Adrenal gland (tissue), 12 donors: ENCODE data around the gene FOXB1. TPM values are rescaled to one million over a fixed set of nuclear protein-coding genes. Genes with fewer than 3 reads are reported as not detected.

Experiments used
- DNase-seq, 7 donors: peaks; one replicate each; pipeline ENCODE4 v3.0.0-alpha.2; 2019 to 2020
- H3K27ac ChIP-seq, 5 donors: fragments of 200-600 bp; sonication (generic) in 4 of 5; 1 replicate in 3 of 5; 2 replicates in 2 of 5; pipeline versions ENCODE4 v1.5.1 to v1.8.0; 2016 to 2020; ENCODE audit warnings: mild to moderate bottlenecking in 1 of 5
- H3K27me3 ChIP-seq: fragments of 200-600 bp; 2 replicates; pipeline ENCODE4 v1.8.0; 2021
- H3K36me3 ChIP-seq, 2 donors: fragments of 200-600 bp; replicated peaks in 1 of 2; 1 replicate in 1 of 2; 2 replicates in 1 of 2; pipeline versions ENCODE4 v1.5.1 to v1.8.0; 2018 to 2022
- H3K4me1 ChIP-seq, 2 donors: fragments of 200-600 bp; replicated peaks in 1 of 2; 1 replicate in 1 of 2; 2 replicates in 1 of 2; pipeline versions ENCODE4 v1.5.1 to v1.8.0; 2018 to 2021
- H3K4me3 ChIP-seq, 4 donors: fragments of 200-600 bp; sonication (generic) in 3 of 4; one replicate each; pipeline ENCODE4 v1.5.1; 2016 to 2018
- H3K9me3 ChIP-seq, 3 donors: fragments of 200-600 bp; sonication (generic) in 1 of 3; replicated peaks in 1 of 3; 1 replicate in 2 of 3; 2 replicates in 1 of 3; pipeline versions ENCODE4 v1.5.1 to v1.8.0; 2016 to 2021
- CTCF ChIP-seq, 6 experiments: fragments of 450-650 bp in 4 of 6; fragments of 200-600 bp in 2 of 6; sonication (generic) in 1 of 6; IDR thresholded peaks; 1 replicate in 5 of 6; 2 replicates in 1 of 6; pipeline versions ENCODE4 v1.5.1 to v1.8.0; 2016 to 2021; ENCODE audit warnings: antibody characterized with exemption in 6 of 6, mild to moderate bottlenecking in 2 of 6, moderate library complexity in 1 of 6
- POLR2A ChIP-seq, 2 donors: fragments of 450-650 bp; IDR thresholded peaks; one replicate each; pipeline ENCODE4 v1.6.1; 2017; ENCODE audit warnings: antibody characterized with exemption in 2 of 2, mild to moderate bottlenecking in 2 of 2, moderate library complexity in 1 of 2
- WGBS, 4 donors: extraction: QIAGEN DNeasy Blood & Tissue Kit in 2 of 4; methylation state at CpG; one replicate each; pipeline versions ENCODE4 v1.1.5 to v1.1.7; 2013 to 2017; 5-methylcytosine and 5-hydroxymethylcytosine counted together
- intact Hi-C, 2 donors: fragments of 100-400 bp; cut with DNase I; formaldehyde crosslinking; loops; one replicate each; pipeline versions ENCODE4 v1.14.1 to v1.15.0; 2022 to 2023
- polyA plus RNA-seq, 3 donors: library from polyadenylated mRNA; stranded (reverse); fragments of 200-250 nt in 2 of 3; fragments of 350-450 nt in 1 of 3; fragmentation: Illumina TruSeq in 1 of 3; extraction: RNeasy Lipid Tissue Mini Kit (QIAGEN cat#74804) in 1 of 3; gene quantifications; one replicate each; pipeline ENCODE4 v1.2.3, GENCODE V29; 2013 to 2014
- total RNA-seq, 9 donors: library from RNA; depleted of rRNA in 4 of 9; stranded (reverse); fragments of >200 nt in 4 of 9; fragments of 120-200 nt in 1 of 9; fragmentation: NEBNext Ultra II Directional in 1 of 9; extraction: Animal tissue kit (Norgen Biotek cat#: 25700) in 1 of 9; gene quantifications; one replicate each; pipeline versions ENCODE4 v1.1.0 to v1.2.4, GENCODE V29; 2013 to 2023
- donor health status: healthy with polysubstance abuse.
- donor health status: Bipolar disorder and iron deficiency.
- donor health status: DM: yes; HTN: yes; CAD: no.
- donor health status: DM: no; HTN: no; CAD: no.
- donor health status: DM: no; HTN: no; CAD: no.
- donor health status: DM: yes; HTN: yes; CAD: no.

Gene FOXB1
- total and polyA plus RNA-seq, 12 donors = not detected

GRCh38 chr15:59998950-59999611 is 5.0 kb upstream of the FOXB1 start:
- no peaks in the 10 kb centered on the region for H3K36me3 ChIP-seq
- peaks cover 98% of the 10 kb centered on the region for H3K27me3 ChIP-seq
- no peak for DNase-seq
- H3K4me3 ChIP-seq = no peak overlapping the region
- intact Hi-C loops = no loop called here
- TF ChIP-seq POLR2A (IDR thresholded peaks at IDR 0.05) (no peak), CTCF (IDR thresholded peaks at IDR 0.05) (no peak)
- H3K27ac ChIP-seq = no peak overlapping the region
- H3K4me1 ChIP-seq = peaks cover 0 to 8% of the 10 kb centered on the region in 2 donors
- WGBS, 4 donors = 9 to 14% (median 11%) methylated on average over 6 of the region's 6 CpGs
- no peaks in the 10 kb centered on the region for H3K9me3 ChIP-seq

GRCh38 chr15:59999612-60000112 is 4.4 kb upstream of the FOXB1 start:
- no peak for DNase-seq
- Histone ChIP-seq H3K27me3 (peaks cover 98% of the 10 kb centered on the region), H3K36me3 (no peaks in the 10 kb centered on the region), H3K9me3 (no peaks in the 10 kb centered on the region), H3K4me1 (peaks cover 0 to 14% of the 10 kb centered on the region in 2 donors), H3K27ac (no peak overlapping the region), H3K4me3 (no peak overlapping the region)
- TF ChIP-seq CTCF (IDR thresholded peaks at IDR 0.05) = no peak
- no peak for TF ChIP-seq POLR2A (IDR thresholded peaks at IDR 0.05)
- WGBS, 4 donors = 2 to 7% (median 4%) methylated on average over 15 to 28 of the region's 28 CpGs
- intact Hi-C loops = no loop called here

GRCh38 chr15:60000113-60000823 is 3.8 kb upstream of the FOXB1 start:
- intact Hi-C loops = no loop called here
- Histone ChIP-seq H3K36me3 (no peaks in the 10 kb centered on the region), H3K9me3 (no peaks in the 10 kb centered on the region), H3K27me3 (peaks cover 98% of the 10 kb centered on the region), H3K4me1 (peaks cover 2 to 20% of the 10 kb centered on the region in 2 donors), H3K4me3 (no peak overlapping the region), H3K27ac (no peak overlapping the region)
- no peak for TF ChIP-seq POLR2A (IDR thresholded peaks at IDR 0.05)
- TF ChIP-seq CTCF (IDR thresholded peaks at IDR 0.05) = no peak
- WGBS, 4 donors = 7 to 11% (median 9%) methylated on average over 29 to 33 of the region's 33 CpGs
- DNase-seq = no peak

- H3K4me1 ChIP-seq = peaks cover 10 to 27% of the 10 kb centered on the region in 2 donors
- intact Hi-C loops = no loop called here
Observed at GRCh38 chr15:60000824-60001609, 3.1 kb upstream of the FOXB1 start.

More at GRCh38 chr15:60000824-60001609, 3.1 kb upstream of the FOXB1 start:
- H3K4me3 ChIP-seq = no peak overlapping the region
- no peaks in the 10 kb centered on the region for H3K9me3 ChIP-seq
- TF ChIP-seq POLR2A (IDR thresholded peaks at IDR 0.05) (no peak), CTCF (IDR thresholded peaks at IDR 0.05) (no peak)
- H3K36me3 ChIP-seq = no peaks in the 10 kb centered on the region
- DNase-seq = no peak
- no peak overlapping the region for H3K27ac ChIP-seq
- 10 to 17% (median 13%) methylated on average over 17 to 19 of the region's 19 CpGs for WGBS, 4 donors
- H3K27me3 ChIP-seq = peaks cover 98% of the 10 kb centered on the region
